HG02678 (cell line): Measurements from ENCODE around the gene AMMECR1.
"Not testable (repeated sequence)": the region's sequence is repeated elsewhere in the genome, so short reads cannot be mapped to it uniquely, and the experiment has no call there.

ENCODE experiments used
- ATAC-seq: cut with Tn5 transposase; IDR thresholded peaks from one replicate; pipeline ENCODE4 v1.9.1; 2021; ENCODE audit warnings: mild to moderate bottlenecking, moderate library complexity; ENCODE audit not compliant: unreplicated experiment

AMMECR1 gene

GRCh38 chrX:110173192-110174175 lies 144.4 kb downstream of the AMMECR1 start:
- no peak for ATAC-seq

DNA sequence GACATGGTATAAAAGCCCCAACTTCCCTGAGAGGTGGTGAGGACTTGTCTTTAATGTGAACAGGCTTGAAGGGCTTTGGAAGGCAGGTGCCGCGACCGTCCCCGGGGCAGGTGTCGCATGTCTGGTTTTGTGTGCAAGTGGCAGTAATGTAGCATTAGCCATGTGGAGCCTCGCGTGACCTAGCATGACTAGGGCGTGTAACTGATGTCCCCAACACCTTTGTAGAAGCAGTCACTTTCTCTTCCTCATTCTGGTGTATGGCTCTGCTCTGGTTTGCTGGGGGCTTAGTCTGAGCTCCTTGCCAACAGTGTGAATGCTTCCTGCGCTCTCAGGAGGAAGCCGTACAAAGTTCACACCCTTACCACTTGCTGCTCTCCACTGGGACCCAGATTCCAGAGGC lies 145.7 kb downstream of the AMMECR1 start:
- ATAC-seq = peak; percentile 99

DNA sequence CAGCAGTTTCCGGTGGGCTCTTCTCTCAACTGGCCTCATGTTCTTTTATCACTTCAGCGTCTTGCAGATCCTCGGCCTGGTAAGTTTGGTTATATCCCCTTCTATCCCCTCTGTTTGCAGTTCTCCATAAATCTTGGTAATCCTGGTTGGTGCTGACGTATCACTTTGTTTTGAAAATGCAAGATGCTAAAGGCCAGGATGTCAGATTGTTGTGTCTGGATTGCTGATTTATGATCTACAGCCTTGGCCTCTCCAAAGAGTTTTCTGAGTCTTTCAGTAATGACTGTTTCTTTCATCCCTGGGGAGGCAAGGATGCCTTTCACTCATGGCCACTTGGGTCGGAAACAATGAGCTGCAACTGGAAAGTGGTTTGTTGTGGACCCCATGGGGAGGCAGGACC lies 146.4 kb downstream of the AMMECR1 start:
- ATAC-seq = no peak

DNA sequence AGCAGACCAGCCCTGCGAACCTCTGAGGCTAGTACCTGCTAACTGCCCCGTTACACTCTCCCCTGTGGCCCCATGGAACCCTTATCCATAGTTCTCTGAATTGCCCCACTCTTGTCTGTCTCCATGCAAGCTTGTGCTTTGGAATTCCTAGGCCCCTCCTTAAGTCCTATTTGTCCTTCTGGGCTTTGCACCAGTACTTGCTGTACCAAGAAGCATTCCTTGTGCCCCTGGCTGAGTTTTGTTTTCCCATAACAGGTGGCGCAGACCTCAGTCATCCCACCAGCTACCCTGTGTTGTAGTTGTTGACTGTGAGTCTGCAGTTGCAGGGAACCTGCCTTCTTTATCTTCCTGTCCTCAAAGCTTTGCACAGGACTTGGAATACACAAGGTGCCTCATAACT lies 147.9 kb downstream of the AMMECR1 start:
- ATAC-seq = no peak

GRCh38 chrX:110168585-110168984 lies 149.3 kb downstream of the AMMECR1 start:
- ATAC-seq = no peak

DNA sequence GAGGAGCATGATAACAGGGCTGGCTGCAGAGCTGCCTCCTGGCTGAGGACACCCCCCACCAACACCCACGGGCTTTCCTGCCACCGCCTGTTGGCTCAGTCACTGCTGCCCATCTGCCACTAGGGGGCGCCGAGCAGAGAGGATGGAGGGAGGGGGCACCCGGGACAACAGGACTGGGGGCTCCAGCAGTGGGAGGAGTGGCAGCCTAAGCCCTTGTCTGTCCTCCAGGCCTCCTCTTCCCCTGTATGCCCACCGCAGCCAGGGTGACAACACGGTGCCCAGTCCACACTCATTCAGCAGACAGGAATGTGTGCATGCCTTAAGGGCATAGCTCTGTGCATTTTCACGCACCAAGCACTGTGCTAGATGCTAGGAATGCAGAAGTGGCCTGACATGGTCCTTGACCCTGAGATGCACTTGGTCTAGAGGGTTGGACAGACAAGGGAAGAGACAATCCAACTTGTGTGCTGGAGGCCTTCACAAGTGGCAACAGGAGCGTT lies 149.9 kb downstream of the AMMECR1 start:
- ATAC-seq = no peak

DNA sequence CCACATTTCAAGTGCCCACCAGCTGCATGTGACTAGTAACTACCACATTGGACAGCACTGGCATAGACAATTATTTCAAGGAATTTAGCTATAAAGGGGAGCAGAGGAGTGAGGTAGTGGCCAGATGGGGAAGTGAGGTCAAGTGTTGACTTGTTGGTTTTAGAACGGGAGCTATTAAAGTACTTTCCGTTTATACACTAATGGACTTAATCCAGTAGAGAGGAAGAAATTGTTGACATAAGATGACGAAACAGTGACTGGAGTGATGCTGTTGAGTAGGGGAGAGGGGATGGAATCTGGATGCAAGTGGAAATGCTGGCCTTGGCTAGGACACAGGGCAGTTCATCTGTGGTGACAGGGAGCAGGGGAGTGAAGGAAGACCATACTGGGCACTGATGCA lies 154.4 kb downstream of the AMMECR1 start:
- ATAC-seq = no peak

DNA sequence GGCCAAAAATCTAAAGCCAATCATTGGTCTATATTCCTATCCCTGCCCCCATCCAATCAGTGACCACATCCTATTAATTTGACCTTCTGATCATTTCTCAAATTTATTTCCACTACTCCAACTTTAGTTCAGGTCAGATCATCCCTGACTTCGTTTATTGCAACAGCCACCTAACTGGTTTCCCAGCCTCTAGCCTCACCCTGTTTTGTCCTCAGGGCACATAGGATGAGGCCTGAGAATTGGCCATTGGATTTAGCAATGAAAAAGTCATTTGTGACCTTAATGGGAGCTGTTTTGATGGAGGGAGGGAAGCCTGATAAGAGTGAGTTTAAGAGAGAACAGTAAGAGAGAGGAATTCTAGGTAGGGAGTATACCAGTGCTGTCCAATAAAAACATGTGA lies 155.0 kb downstream of the AMMECR1 start:
- ATAC-seq = no peak

GRCh38 chrX:110162131-110162530 lies 155.8 kb downstream of the AMMECR1 start:
- no peak for ATAC-seq

DNA sequence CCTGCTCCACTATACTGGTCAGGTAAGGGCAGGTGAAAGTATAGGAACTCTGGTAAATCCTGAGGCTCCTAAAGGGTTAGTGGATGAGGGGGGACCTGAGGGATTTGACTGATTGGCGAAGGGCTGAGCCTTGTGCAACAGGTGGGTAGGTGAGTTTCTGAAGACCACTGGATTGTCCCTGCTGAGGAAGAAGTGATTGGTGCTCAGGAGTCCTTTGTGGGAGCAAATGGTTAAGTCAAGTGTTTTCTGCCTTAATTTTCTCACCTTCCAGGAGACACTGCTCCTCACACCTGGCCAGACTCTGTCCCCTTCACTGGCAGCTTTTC lies 156.6 kb downstream of the AMMECR1 start:
- no peak for ATAC-seq

DNA sequence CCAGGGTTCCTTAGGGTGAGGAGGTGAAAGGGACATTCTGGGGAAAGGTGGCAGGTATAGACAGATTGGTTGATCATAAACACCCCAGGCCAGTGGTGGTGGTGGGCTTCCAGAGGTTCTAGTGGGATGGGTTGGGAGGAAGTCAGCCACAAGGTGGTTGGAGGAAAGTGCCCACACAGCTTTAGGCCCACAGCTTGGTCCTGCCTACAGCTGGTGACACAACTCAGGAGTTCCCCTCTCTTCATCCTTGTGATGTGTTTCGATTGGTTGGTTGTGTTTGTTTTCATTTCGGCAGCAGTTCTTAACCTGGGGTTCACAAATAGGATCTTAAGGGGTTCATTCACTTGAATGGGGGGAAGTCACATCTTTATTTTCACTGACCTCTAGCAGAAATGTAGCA lies 158.0 kb downstream of the AMMECR1 start:
- ATAC-seq = peak; percentile 41

DNA sequence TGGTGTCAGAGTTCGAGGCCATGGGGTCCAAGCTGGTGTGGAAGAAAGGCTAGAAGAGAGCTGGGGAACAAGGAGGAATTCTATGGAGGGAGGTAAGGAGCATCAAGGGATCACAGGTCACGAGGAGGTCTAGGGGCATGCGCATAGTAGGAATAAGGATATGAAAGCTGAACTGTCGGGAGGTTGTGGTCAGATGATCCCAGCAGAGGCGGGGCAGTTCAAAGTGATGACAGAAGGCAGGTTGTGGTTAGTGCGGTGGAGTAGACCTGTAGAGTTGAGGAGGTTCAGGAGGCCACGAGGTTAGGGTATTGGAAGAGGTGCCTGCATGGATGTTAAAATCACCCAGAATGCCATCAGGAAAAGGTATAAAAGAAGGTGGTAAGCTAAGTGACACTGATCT lies 158.7 kb downstream of the AMMECR1 start:
- ATAC-seq = no peak

DNA sequence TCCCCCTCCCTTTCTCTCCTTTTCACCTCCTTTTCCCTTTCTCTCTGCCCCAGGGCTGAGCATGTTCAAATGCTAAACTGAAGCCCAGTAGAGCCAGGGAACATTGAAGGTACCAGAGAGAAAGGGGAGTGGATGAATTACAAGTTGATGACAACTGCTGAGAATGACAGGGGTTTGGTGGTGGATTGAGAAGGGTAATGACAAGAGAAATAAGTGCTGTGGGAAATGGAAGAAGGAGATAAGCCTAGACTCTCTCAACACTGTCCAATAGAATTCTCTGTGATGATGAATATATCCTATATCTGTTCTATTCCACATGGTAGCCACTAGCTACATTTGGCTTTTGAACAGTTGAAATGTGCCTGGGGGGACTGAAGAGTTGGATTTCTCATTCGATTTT lies 160.4 kb downstream of the AMMECR1 start:
- ATAC-seq = no peak

- ATAC-seq = no peak
Measured at GRCh38 chrX:110156167-110156754, 161.6 kb downstream of the AMMECR1 start.

- no peak for ATAC-seq
Measured at GRCh38 chrX:110155759-110156158, 162.1 kb downstream of the AMMECR1 start.

- not testable (repeated sequence) for ATAC-seq
Measured at GRCh38 chrX:110154328-110154727, 163.6 kb downstream of the AMMECR1 start.

- ATAC-seq = no peak
Measured at GRCh38 chrX:110153896-110154295, 164.0 kb downstream of the AMMECR1 start.

GRCh38 chrX:110153244-110153643 lies 164.6 kb downstream of the AMMECR1 start:
- no peak for ATAC-seq

GRCh38 chrX:110146521-110146920 lies 171.4 kb downstream of the AMMECR1 start:
- peak; percentile 62 for ATAC-seq

GRCh38 chrX:110145854-110146253 lies 172.0 kb downstream of the AMMECR1 start:
- ATAC-seq = peak; percentile 69

GRCh38 chrX:110145311-110145710 lies 172.6 kb downstream of the AMMECR1 start:
- ATAC-seq = no peak
